ENCODE data around the gene VIPR1.

- TF ChIP-seq, protein P1, sequence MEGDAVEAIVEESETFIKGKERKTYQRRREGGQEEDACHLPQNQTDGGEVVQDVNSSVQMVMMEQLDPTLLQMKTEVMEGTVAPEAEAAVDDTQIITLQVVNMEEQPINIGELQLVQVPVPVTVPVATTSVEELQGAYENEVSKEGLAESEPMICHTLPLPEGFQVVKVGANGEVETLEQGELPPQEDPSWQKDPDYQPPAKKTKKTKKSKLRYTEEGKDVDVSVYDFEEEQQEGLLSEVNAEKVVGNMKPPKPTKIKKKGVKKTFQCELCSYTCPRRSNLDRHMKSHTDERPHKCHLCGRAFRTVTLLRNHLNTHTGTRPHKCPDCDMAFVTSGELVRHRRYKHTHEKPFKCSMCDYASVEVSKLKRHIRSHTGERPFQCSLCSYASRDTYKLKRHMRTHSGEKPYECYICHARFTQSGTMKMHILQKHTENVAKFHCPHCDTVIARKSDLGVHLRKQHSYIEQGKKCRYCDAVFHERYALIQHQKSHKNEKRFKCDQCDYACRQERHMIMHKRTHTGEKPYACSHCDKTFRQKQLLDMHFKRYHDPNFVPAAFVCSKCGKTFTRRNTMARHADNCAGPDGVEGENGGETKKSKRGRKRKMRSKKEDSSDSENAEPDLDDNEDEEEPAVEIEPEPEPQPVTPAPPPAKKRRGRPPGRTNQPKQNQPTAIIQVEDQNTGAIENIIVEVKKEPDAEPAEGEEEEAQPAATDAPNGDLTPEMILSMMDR (IDR thresholded peaks at IDR 0.05; ENCODE audit: insufficient read depth, low read length) = no peak
- no peak for TF ChIP-seq REST (IDR thresholded peaks at IDR 0.05; ENCODE audit: insufficient replicate concordance, low read depth)
- TF ChIP-seq GABPA (IDR thresholded peaks at IDR 0.05; ENCODE audit: low read depth) = no peak
Observed at GRCh38 chr3:42552830-42553229, 50.4 kb downstream of the VIPR1 start.
